GM11168 (cell line): Measurements from ENCODE around the gene FCER2.

Experiments used
- in situ Hi-C: fragments of 300-500 bp; cut with MboI; formaldehyde crosslinking; loops from one replicate; pipeline ENCODE4 v1.12.0; 2022; ENCODE audit warnings: low sequenced_read_pairs; ENCODE audit not compliant: unreplicated experiment

The FCER2 gene

GRCh38 chr19:7704280-7705060, 2.5 kb upstream of the FCER2 start:
- in situ Hi-C loops, result no loop called here

GRCh38 chr19:7703332-7703731, 1.4 kb upstream of the FCER2 start:
- in situ Hi-C loops, result no loop called here

GRCh38 chr19:7701049-7701653, 780 bp downstream of the FCER2 start:
- in situ Hi-C loops, result no loop called here

GRCh38 chr19:7699417-7700401, 2.2 kb downstream of the FCER2 start:
- in situ Hi-C loops, result no loop called here

GRCh38 chr19:7699003-7699402, 2.9 kb downstream of the FCER2 start:
- in situ Hi-C loops, result no loop called here

GRCh38 chr19:7698583-7698982, 3.3 kb downstream of the FCER2 start:
- in situ Hi-C loops, result no loop called here

GRCh38 chr19:7697721-7698287, 4.1 kb downstream of the FCER2 start:
- in situ Hi-C loops, result no loop called here

GRCh38 chr19:7694499-7694898, 7.4 kb downstream of the FCER2 start:
- in situ Hi-C loops, result no loop called here

- in situ Hi-C loops, result no loop called here
Observed at GRCh38 chr19:7692417-7693088, 9.4 kb downstream of the FCER2 start.

GRCh38 chr19:7691497-7691896, 10.4 kb downstream of the FCER2 start:
- in situ Hi-C loops, result no loop called here

- in situ Hi-C loops, result no loop called here
Observed at GRCh38 chr19:7690779-7691258, 11.1 kb downstream of the FCER2 start.

- in situ Hi-C loops, result no loop called here
Observed at GRCh38 chr19:7689165-7689564, 12.8 kb downstream of the FCER2 start.

- in situ Hi-C loops, result no loop called here
Observed at GRCh38 chr19:7687177-7687576, 14.8 kb downstream of the FCER2 start.

- in situ Hi-C loops, result no loop called here
Observed at GRCh38 chr19:7685546-7686445, 16.1 kb downstream of the FCER2 start.

GRCh38 chr19:7682175-7682855, 19.6 kb downstream of the FCER2 start:
- in situ Hi-C loops, result loop anchor here (5.0 kb wide), 1 partner anchor 115 kb away; no protein-coding TSS in a partner anchor

- in situ Hi-C loops, result loop anchor here (5.0 kb wide), 1 partner anchor 116 kb away; no protein-coding TSS in a partner anchor
Observed at GRCh38 chr19:7681340-7682174, 20.4 kb downstream of the FCER2 start.
